Suppressor macrophage (primary cell): ENCODE results near the gene INHBB.

Experiments used
- DNase-seq, 4 experiments: peaks; one replicate each; pipeline ENCODE4 v3.0.0-alpha.2; 2020 to 2022

Gene INHBB

DNA sequence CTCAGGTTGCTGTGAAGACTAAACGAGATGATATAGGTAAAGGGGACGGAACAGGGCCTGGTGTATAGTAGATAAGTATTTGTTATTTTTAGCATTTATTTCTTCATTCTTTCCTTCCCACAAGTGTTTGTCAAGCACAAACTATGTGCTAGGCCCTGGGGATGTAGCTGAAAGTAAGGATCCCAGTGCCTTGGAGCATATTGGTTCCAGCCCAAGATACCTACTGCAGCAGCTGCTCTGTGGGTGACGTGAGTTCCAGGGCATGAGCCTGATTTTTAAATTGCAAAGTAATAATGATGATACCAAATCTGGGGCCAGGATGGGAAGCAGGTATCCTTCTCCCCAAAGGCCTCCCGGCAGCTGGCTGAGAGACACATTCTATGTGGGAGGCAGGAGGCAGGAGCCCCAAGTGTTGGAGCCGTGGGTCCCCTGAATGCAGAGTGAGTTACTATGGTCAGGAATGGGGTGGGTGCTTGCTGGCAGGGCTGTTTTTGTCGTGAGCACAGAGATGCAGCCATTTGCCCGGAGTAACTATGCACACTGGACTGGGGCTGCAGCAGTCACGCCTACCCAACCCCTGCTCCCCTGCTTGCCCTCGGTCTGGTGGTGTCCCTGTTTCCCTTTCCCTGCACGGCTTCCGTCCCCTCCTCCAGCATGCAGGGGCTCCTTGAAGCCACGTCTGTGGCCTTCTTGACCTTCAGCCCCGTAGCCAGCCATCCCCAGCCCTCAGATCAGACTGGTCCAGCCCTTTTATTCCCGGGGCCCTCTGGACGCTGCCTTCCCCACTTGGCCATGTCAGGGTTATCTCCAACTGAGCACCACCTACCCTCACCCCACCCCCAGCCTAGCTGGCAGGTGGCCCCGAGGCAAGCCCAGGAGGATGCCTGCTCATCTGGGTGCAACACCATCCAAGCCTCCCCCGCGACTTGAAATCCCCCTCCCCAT, 52.4 kb downstream of the INHBB start:
- DNase-seq: no peak

DNA sequence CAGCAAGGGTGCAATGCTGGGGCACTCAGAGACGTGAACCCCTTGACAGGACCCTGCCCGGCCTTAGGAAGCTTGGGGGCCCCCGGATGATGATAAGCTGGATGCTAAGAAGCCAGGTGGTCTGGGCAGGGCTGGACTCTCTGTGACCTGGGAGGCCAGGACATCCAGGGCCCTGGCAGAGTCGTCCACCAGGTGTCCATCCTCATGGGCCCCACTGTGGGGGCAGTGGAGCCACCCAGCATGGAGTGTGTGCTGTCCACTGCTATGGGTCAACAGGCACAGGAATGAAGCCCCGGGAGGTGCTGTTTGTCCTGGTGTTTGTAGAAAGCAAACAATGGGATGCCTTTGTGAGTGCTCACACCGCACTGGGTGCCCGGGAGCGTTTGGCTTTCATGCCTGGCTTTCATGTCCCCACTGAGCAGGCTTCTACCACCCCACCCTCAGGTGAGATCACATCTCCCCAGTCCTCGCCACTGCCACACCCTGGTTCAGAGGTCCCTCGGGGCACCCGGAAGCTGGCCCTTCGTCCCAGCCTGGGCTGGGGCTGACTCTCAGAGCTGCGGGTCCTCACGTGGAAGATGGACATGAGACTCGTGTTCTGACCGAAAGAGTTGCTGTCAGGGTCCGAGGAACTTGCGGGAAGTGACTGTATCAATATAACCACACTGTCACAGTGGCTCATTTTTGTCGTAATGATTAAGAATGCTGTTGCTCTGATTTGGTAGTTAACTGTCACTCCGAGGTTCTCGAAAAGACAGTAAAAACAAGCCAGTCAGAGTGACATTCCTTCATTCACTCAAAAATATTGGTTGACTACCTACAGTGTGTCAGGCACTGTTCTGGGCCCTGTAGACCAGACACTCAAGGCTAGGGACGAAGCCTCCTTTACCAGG, 53.3 kb downstream of the INHBB start:
- DNase-seq: no peak

DNA sequence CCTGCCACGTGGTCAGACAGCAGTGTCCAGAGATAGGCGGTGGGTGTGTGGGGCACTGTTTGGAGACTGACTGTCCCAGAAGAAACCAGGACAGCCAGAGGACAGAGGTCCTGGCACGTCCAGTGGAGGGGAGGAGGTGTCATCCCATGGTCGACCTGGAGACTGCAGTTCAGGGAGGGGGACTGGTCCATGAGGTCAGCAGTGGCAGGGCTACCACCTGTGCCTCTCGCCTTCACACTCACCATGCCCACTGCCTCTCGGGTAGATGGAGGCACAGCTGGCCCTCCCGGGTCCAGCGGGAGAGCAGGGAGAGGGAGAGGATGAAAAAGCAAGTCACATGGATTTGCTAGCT, 53.9 kb downstream of the INHBB start:
- DNase-seq: no peak

DNA sequence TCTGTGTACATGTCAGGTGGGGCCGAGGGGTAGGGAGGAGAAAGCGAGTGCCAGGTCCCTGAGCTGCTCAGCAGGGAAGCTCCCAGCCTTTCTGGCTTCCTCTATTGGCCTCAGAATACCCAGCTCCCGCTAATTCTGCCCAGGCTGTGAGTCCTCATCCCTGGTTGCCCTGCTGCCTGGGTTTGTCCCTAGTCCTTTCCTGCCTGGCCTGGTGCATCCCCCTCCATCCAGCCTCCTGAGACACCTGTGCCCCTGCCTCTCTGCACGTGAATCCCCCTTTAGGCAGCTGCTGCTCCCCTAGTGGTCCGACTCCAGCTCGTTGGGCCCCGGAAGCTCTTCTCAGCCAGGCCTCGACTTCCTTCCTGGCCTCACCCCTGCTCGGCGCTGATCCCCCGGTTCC, 54.6 kb downstream of the INHBB start:
- DNase-seq: no peak
